Purkinje cell (primary cell): Measurements from ENCODE around the gene LLCFC1. TPM values are rescaled to one million over a fixed set of nuclear protein-coding genes. Genes with fewer than 3 reads are reported as not detected.

ENCODE experiments used
- polyA plus RNA-seq: library from polyadenylated mRNA; unstranded; fragments of >200 nt; fragmentation: Nextera tagmentation; gene quantifications from 2 replicates; pipeline ENCODE4 v1.2.1, GENCODE V29; 2014

Gene LLCFC1
- not detected in 2 replicates for polyA plus RNA-seq

GRCh38 chr7:142939226-142939910, at the start of gene LLCFC1:
Gene LLCFC1, plus strand, starts transcription at chr7:142939484. Its CDS starts 138 bp downstream, at chr7:142939622.

GRCh38 chr7:142933624-142934023, 5.7 kb upstream of the LLCFC1 start, which contains the start of gene TRPV5:
Gene TRPV5, minus strand, starts transcription at chr7:142933746. Its CDS starts 287 bp downstream, at chr7:142933459.

GRCh38 chr7:142961973-142962926, 23.0 kb downstream of the LLCFC1 start, which contains the start of gene KEL:
Gene KEL, minus strand, starts transcription at chr7:142962363. Its CDS starts 157 bp downstream, at chr7:142962206.

Other genes starting within 250 kb of the LLCFC1 start
- not detected in 2 replicates for gene PRSS1, start 190.0 kb upstream of the LLCFC1 start, polyA plus RNA-seq
- not detected in 2 replicates for gene PRSS2, start 168.5 kb upstream of the LLCFC1 start, polyA plus RNA-seq
- 1.4 and 58.4 TPM in 2 replicates for gene EPHB6, start 84.4 kb upstream of the LLCFC1 start, polyA plus RNA-seq
- 2.3 TPM in 1 of 2 replicates, not detected in the other for gene TRPV6, start 53.7 kb upstream of the LLCFC1 start, polyA plus RNA-seq
- gene TRPV5, start 5.7 kb upstream of the LLCFC1 start, polyA plus RNA-seq = not detected in 2 replicates
- not detected in 2 replicates for gene KEL, start 22.9 kb downstream of the LLCFC1 start, polyA plus RNA-seq
- gene OR9A2, start 87.6 kb downstream of the LLCFC1 start, polyA plus RNA-seq = not detected in 2 replicates
- 1.2 TPM in 1 of 2 replicates, not detected in the other for gene OR6V1, start 112.9 kb downstream of the LLCFC1 start, polyA plus RNA-seq
- not detected in 2 replicates for gene PIP, start 192.6 kb downstream of the LLCFC1 start, polyA plus RNA-seq
- not detected in 2 replicates for gene TAS2R39, start 243.9 kb downstream of the LLCFC1 start, polyA plus RNA-seq